HG03045 (cell line): ENCODE results near the gene GABARAP.
"Not testable (repeated sequence)": the region's sequence is repeated elsewhere in the genome, so short reads cannot be mapped to it uniquely, and the experiment has no call there.

Experiments used
- ATAC-seq: cut with Tn5 transposase; IDR thresholded peaks from one replicate; pipeline ENCODE4 v1.9.1; 2021; ENCODE audit warnings: mild to moderate bottlenecking, moderate library complexity; ENCODE audit not compliant: unreplicated experiment

Gene GABARAP

DNA sequence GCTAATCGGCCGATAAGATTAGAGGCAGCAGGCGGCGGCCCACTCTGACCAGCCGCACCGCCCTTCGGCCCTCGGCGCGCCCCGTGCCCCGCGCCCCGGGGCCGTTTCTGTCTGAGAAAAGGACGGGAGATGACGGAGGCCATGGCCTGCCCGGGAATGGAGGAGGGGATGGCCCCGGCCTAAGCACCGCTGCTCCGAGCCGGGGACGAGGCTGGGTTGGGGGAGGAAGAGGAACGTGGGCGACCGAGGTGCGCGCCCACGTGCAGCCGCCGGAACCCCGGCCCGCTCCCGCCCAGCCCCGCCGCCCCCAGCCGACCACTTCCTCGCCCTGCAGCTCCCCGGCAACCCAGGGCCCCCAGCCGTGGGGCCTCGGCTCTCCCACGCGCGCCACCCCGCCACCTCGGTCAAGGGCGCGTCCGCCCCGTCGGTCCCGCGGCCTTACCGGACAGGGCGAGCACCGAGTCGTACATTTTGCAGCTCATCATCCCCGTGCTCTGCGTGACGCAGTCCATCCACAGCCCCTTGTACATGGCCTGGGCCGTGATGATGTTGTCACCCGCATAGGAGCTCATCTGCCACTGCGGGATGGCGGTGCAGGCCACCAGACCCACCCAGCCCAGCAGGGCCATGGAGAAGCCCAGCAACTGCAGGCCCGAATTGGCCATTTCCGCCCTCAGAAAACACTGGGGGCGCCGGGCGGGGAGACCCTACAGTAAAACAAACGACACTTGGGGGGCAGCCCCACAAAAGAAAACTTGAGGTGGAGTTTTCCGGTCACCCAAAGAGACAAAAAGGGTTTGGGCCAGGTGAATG, 19.3 kb upstream of the GABARAP start:
- no peak for ATAC-seq

DNA sequence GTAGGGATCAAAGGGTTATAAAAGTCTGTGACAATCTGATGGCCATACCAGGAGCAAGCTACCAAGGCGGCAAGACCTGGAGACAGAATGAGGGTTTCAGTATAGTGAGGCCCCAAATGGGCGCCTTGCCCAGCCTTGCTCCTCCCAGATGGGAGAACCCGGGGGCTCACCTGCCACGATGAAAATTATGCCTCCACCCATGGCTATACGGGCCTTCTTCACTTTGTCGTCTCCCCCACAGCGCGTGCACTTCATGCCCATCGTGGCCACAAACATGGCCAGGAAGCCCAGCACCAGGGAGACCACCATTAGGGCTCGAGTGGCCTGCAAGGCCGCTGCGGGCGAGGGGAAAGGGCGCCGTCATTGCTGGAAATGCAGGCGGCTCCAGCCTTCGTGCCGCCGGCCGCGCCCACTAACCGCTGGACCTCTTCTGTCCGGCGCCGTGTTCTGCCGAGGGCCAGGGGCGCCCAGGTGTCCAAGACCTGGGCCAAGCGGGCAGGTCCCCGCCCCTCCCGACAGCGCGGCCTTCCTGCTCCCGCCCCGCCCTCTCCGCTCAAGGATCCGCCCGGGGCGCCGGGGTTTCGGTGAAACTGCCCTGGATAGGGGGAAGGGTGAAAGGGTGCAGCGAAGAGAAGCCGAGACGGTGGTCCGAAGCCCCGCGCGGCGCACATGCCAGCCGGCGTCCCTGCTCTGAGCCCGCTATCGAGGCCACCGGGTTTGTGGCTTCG, 18.6 kb upstream of the GABARAP start:
- ATAC-seq = no peak

DNA sequence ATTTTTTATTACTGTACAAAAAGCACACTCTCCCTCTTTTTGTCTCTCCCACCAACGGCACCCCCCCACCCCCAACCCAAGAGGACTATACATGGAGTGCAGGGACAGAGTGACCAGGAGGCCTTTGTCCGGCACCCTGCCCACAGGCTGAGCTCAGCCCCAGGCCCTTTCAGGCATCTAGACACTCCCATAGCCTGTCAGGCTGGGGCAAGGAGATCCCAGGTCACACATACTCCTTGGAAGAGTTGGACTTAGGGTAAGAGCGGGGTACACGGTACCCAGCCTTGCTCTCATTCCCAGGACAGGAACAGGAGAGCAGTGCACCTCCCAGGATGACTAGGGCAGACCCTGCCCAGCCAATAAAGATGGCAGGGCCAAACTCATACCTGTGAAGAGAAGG, 17.9 kb upstream of the GABARAP start:
- no peak for ATAC-seq

DNA sequence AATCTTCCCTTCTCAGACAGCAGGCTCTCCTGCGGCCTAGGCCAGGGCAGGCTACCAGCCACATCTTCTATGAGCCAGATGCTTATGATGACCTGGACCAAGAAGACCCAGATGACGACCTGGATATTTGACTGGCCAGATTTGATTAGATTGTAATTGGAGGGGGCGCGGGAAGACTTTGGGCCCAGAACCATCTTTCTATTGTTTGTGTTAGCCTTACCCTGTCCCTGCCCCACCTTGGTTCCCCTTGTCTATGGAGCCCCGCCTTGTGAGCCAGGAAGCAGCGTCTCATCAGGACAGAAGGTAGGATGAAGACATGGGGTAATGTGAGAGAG, 17.3 kb upstream of the GABARAP start:
- ATAC-seq = no peak

DNA sequence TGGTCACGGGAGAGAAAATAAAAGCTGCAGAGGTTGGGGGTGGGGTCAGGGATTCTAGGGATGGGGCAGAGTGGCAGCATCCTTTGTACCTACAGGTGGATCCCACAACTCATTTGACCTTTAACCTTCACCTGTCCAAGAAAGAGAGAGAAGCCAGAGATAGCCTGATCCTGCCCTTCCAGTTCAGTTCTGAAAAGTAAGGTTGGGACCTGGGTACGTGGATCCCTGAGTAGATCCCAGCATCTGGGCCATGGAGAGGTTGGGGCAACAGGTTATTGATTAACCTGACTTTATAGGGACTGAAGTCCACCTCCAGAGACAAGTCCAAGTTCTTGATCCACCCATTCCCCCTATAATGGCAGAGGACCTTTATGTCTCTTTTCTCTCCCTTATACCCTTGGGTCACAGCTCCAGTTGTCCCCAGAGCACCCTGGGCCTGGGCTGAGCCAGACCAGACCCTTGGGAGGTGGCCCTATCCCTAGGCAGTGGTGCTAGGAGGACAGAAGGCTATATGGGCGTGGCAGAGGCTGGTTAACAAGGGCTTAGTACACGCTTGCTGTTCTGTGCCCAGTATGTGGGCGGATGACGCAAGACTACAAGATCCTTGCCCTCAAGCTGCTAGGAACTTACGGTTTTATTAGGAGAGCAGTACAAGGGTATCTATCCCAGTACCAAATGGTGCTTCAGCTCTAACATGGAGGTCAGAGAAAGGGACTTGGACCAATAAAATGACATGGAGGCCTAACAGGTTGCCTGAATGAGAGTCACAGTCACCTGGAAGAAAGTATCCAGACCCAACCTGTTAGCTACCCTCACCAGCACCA, 16.7 kb upstream of the GABARAP start:
- ATAC-seq = no peak

DNA sequence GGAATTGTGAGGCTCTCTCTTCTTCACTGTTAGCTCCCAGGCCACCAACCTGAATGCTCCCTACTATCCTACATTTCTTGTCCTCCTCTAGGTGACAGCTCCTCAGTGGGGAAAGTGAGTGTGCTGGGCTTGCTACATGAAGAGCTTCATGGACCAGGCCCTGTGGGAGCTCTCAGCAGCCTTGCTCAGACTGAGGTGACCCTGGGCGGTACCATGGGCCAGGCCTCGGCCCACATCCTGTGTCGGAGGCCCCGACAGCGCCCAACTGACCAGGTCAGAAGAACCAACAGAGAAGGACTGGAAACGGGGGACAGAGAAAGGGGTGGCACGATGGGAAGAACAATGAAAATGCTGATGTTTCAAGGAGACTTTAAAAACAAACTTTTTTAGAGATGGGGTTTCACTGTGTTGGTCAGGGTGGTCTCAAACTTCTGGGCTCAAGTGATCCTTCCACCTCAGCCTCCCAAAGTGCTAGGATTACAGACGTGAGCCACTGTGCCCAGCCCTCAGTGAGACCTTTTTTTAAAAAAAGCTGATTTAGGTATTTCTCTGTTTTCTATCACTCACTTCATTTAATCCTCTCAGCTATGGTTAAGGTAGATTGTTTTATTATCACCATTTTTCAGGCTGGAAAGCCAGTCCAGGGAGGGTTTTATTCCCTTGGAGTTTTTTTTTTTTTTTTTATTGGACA, 14.7 kb upstream of the GABARAP start:
- ATAC-seq = no peak

DNA sequence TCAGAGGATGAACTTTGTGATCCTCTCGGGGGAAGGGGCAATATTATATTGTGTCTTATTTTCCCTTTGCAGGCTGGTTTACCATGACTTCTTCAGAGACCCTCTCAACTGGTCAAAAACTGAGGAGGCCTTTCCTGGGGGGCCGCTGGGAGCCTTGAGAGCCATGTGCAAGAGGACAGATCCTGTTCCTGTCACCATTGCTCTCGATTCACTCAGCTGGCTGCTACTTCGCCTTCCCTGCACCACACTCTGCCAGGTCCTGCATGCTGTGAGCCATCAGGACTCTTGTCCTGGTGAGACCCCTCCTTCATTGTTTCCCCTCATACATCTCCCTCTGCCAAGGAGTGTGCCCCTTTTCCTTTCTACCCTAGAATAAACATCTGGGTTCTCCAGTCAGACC, 12.3 kb upstream of the GABARAP start:
- ATAC-seq = no peak

DNA sequence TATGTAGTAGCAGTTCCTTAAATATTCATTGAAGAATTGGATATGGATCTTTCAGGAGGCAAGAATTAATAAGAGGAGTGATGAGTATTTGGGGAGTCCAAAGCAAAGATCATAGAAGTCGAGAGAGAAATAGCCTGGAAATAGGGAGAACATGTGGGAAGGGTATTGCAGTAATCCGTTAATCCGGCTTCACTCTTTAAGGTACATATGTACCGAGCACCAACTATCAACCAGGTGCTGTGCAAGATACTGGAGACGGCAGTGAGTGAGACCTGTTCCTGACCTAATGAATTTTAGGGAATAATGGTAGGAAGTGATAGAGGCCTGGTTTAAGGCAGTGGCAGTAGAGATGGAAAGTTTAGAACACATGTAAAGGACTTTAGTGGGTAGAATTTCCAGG, 10.8 kb upstream of the GABARAP start:
- ATAC-seq = no peak

DNA sequence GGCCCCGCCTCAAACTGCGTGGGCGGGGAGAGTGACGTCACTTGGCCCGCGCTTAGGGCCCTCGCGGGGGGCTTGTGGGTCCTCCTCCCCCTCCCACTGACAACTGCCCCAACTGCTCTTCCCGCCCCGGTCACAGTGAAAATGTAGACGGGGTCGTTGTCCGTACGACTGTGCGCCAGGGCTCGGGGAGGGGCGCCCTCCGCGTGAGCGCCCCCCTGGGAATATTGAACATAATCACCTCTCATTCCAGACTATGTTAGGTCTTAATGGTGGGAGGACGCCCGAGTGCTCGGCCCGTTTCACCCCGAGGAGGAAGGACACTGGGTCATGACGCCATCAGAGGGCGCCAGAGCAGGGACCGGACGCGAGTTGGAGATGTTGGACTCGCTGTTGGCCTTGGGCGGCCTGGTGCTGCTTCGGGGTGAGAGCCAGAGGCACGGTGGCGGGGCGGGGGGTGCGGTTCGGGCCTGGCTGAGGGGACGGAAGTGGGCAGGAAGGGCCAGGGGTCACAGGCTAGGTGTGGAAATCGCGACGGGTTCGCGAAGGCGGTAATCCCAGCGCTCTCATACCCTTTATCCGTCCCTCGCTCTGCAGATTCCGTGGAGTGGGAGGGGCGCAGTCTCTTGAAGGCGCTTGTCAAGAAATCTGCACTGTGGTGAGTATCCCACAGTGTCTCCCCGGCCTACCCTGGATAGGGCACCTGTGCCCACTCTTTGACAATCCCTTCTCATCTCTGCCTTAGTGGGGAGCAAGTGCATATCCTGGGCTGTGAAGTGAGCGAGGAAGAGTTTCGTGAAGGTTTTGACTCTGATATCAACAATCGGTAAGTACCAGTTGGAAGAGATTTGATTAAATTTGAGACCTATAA, 10.2 kb upstream of the GABARAP start, which contains the start of gene ELP5:
ELP5 (plus strand) TSS at position 40 of the 868 bp plus-strand sequence; CDS start at position 376, 336 bp downstream.
- peak; percentile 52 for ATAC-seq

DNA sequence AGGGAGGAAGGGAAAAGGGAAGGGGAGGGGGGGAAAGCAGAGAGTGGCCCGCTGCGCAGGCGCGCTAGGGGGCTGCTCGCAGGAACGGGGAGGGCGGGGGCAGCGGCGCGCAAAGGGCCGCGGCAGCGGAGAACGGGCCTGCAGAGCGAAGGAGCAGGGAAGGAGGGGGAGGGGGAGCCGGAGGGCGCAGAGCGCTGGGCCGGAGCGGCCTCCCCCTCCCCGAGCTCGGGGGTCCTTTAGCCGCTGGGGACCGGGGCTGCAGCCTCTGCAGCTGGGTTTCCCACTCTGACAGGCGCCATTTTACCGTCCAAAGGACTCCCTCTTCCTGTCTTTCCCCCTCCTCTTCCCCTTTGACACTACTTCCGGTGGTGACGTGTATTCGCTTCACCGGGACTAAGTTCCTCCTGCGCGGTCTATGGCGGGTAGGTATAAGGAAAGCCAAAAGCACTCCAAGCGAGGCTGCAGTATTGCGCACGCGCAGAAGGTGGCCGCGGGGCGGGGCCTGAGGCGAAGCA, 9.5 kb upstream of the GABARAP start, which contains the start of gene CTDNEP1:
CTDNEP1 (minus strand) TSS at position 74 of the 515 bp plus-strand sequence. CDS start 438 bp downstream, outside the sequence.
- ATAC-seq = peak; percentile 77

DNA sequence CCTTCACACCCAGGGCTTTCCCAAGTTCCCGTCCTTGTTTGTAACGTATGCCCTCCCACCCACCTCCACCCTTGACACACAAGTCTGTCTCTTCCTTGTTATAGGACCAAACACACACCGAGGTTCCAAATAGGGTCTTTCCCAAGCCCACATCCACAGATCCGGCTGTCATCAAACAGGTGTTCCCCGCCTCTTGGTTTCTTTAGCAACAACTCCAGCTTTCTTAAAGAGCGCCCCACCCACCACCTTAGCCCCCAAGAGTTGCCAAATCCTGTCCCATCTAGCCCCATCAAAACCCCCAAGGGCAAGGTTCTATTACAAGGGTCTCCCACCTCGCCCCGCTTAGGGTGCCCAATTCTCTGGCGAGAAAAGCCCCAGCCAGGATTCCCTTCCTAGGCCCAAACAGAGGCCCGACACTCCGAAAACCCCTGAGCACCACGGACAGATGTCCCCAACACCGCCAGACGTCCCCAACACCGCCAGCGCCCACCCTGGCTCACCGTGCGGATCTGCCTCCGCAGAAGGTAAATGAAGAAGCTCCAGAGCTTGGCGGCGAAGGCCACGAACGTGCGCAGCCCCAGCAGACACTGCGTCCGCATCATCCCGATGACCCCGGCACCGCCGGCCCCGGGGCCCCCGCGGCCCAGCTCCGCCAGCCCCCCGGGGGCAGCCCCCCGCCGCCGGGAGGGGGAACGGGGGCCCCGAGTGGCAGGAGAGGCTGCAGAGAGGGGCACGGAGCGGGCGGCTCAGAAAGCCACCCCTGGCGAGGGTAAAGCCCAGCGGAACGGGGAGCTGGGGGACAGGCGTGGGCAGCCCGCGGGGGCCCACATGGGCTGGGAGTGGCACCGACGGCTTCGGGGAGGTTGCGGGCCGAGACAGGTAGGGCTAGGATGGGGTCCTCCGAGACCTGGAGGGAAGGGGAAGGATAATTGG, 8.7 kb upstream of the GABARAP start:
- ATAC-seq = peak; percentile 6

DNA sequence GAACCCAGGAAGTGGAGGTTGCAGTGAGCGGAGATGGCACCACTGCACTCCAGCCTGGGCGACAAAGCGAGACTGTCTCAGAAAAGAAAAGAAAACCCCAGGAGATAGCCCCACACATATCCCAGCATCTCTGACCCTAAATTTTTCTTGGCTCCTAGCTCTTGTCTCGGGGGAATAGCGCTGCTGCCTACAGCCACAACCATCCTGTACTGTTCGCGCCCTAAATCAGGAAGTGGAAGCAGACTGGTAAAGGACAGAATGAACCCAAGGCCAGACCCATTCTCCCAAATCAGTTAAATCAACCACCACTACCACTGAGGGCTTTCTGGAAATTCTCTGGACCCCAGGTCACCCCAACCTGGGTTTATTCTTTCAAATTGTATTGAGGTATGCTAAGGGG, 7.6 kb upstream of the GABARAP start:
- ATAC-seq = no peak

DNA sequence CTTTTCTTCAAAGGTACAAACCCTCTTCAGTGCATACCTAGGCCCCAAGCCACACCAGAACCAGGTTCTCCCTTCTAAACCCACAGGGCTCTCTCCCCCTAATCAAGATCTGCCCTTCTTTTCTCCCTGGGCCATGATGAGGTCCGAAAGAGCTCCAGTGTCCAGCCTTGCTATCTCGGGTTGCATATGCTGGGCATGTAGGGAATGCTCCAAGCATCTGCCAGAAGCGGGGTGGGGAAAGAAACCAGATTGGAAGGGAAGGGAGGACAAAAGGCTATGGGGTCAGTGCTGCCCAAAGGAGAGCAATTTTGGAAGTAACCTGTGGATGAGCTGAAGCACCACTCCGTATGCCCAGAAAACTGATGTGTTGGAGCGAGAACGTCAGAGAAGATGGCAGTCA, 7.0 kb upstream of the GABARAP start:
- no peak for ATAC-seq

DNA sequence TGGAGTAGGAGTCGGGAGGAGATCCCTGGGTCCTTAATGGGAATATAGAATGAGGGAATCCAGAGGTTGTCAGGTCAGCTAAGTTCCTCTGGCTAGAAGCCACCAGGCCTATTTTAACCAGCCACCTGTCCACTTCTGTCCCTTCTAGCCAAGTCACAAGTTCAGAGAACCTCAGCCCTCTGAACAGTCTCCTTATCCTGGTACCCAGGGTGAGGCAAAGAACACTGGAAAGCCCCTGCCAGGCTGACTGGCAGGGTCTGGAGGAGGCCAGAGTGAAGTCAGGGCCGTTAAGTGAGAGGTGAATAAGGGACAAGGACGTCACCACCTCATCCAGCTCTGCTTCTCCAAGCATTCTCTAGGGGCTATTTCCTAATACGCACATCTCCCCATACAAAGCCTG, 6.5 kb upstream of the GABARAP start:
- no peak for ATAC-seq

DNA sequence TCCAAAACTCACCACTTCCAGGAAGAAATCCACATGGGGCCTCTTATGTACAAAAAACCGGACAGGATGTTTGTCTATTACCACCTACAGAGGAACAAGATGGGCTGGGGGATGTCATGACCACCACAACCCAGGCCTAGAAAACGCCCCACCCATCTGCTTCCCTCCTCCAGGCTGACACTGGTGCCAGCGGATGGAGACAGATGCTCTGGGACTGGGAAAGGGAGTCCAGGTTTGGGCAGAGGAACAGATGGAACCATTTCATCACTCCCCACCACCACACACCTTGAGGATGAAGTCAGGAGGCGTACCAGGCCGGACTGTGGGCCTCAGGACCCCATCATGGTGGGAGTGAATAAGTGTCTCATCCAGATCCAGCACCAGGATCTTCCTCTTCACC, 4.5 kb upstream of the GABARAP start:
- no peak for ATAC-seq

DNA sequence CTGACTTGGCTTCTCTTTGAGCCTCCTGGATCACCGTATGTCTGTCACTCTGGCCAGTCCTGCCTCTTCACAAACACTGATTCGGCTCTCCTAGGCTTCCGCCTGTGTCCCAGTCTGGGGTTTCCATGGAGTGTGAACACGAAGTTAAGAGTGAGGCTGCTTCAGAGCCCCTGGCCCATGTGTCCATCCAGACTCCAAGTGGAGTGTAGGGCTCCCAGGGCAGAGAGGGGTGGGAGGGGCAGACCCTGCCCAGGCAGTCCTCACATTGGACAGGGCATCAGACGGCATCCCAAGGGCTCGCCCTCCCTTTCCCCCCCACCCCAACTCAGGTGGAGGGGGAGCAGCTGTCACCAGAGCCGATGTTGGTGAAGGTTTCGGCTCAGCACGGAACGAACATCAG, 1.6 kb upstream of the GABARAP start:
- not testable (repeated sequence) for ATAC-seq

DNA sequence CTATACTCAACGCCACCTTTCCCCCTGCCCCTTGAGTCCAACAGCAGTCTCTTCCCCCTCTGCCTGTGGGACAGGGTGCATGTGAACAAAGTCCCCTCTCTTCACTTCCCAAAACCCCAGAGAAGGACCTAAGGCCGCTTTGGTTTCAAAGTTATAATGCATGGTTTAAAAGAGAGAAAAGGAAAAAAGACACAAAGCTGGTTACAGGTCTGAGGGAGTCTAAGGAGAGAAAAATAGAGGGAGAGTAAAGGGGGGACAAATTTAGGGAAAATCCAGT, 1.1 kb upstream of the GABARAP start:
- ATAC-seq = no peak

DNA sequence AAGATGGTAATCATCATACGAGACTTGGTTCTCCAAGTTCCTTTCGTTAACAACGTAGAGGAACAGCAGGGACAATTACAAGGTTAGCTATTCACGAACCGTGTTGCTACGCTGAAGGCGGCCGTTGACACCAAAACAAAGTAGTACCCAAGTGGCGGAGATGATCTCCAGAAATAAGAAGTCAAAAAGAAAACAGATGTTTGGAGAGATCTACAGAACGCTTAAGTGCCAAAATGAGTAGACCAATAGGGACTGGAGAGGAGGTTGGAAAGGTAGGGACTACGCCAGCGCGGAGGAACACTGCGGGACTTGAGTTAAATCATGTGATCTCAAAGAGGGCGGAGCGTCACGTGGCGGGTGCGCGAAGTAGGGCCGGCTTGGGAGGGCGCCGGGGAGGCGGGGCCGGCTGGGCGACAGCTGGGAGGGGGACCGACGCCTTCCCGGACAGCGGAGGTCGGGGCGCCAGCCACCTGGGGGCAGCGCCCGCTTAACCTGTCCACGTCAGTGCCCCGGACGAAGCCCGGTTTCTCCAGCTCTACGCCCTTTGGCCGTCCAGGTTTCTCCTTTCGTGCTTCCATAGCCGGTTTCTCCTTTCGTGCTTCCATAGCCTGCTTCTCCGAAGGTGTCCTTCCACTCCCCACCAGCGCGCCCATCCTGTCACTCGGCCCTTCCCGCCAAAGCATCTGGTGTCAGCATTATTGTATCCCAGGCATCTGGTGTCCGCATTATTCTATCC, 636 bp upstream of the GABARAP start:
- ATAC-seq = peak; percentile 47
